ENCODE measurements around the gene CLK2.
"Not testable (repeated sequence)": the region's sequence is repeated elsewhere in the genome, so short reads cannot be mapped to it uniquely, and the experiment has no call there.

GRCh38 chr1:155231302-155231701 lies 42.0 kb downstream of the CLK2 start:
- TF ChIP-seq EZH2 (optimal IDR thresholded peaks at IDR 0.05; ENCODE audit: low read depth, low read length); CTCF (IDR thresholded peaks at IDR 0.05; ENCODE audit: low read length): not testable (repeated sequence)

All from MM.1S (cell line).